OCI-LY3 (cell line): ENCODE results near the gene SLC16A7.

Experiments
- H2AFZ ChIP-seq: fragments of 200-600, 300-600 bp; shearing (Covaris generic); 2 replicates; pipeline ENCODE4 v1.6.0; 2014; ENCODE audit warnings: antibody characterized with exemption, low read depth, low read length
- H3K27ac ChIP-seq: fragments of 200-600, 300-600 bp; sonication (generic); 2 replicates; pipeline ENCODE4 v1.5.1; 2014; ENCODE audit warnings: mild to moderate bottlenecking, low read length, moderate library complexity, mixed read lengths
- H3K27me3 ChIP-seq: fragments of 200-600, 300-600 bp; sonication (generic); 2 replicates; pipeline ENCODE4 v1.6.1; 2014; ENCODE audit warnings: low read depth, low read length, mixed read lengths
- H3K36me3 ChIP-seq: fragments of 200-600, 300-600 bp; sonication (generic); replicated peaks from 2 replicates; pipeline ENCODE3; 2014; ENCODE audit warnings: low read depth, low read length, mixed read lengths
- H3K4me1 ChIP-seq: fragments of 300-600, 200-600 bp; sonication (generic); 2 replicates; pipeline ENCODE4 v1.6.1; 2014; ENCODE audit warnings: low read length, mixed read lengths
- H3K4me2 ChIP-seq: fragments of 200-600, 300-600 bp; sonication (generic); 2 replicates; pipeline ENCODE4 v1.6.1; 2014; ENCODE audit warnings: low read length, mixed read lengths
- H3K4me3 ChIP-seq: fragments of 300-600, 200-600 bp; sonication (generic); 2 replicates; pipeline ENCODE4 v1.5.1; 2014; ENCODE audit warnings: antibody characterized with exemption, mild to moderate bottlenecking, low read length, moderate library complexity
- H3K79me2 ChIP-seq: fragments of 300-600, 200-600 bp; shearing (Covaris generic); 2 replicates; pipeline ENCODE4 v1.6.1; 2014; ENCODE audit warnings: mild to moderate bottlenecking, low read length, mixed read lengths
- H3K9ac ChIP-seq: fragments of 300-600, 200-600 bp; shearing (Covaris generic); 2 replicates; pipeline ENCODE4 v1.6.0; 2014; ENCODE audit warnings: mild to moderate bottlenecking, low read length, moderate library complexity
- H3K9me3 ChIP-seq: fragments of 200-600, 300-600 bp; shearing (Covaris generic); 2 replicates; pipeline ENCODE4 v1.6.1; 2014; ENCODE audit warnings: low read length, mixed read lengths; ENCODE audit not compliant: insufficient read depth
- H4K20me1 ChIP-seq: fragments of 200-600, 300-600 bp; sonication (generic); 2 replicates; pipeline ENCODE4 v1.6.1; 2016; ENCODE audit warnings: low read length, mixed read lengths; ENCODE audit not compliant: insufficient read depth
- EZH2phosphoT487 ChIP-seq: fragments of 200-600 bp; shearing (Covaris generic); IDR thresholded peaks from 2 replicates; pipeline ENCODE4 v1.6.1; 2018; ENCODE audit warnings: antibody characterized with exemption, mixed run types, low read depth
- TF ChIP-seq, protein P1 (sequence below): fragments of 200-600, 300-600 bp; sonication (generic); IDR thresholded peaks from 2 replicates; pipeline ENCODE4 v1.5.1; 2014; ENCODE audit warnings: antibody characterized with exemption, low read length, low read depth

The SLC16A7 gene

DNA sequence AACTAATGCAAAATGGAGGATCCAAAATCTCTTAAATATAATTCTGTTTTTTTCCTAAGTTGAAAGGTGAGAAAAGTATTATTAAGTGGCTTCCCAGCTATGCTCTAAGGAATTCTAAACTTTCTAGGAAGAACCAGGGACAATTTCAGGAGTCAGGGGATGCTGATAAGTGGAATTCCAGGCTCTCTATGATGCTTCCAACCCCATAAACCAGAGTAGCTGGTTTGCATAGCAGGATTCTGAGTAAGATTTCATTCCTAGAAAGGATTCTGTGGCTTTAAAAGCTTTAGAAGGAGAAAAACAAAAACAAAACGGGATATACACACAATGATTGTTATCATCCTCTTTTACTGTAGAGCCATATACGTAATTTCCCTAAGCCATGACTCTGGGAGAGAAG lies 93.9 kb downstream of the SLC16A7 start:
- Histone ChIP-seq H3K27me3 (no peaks in the 10 kb centered on the region), H3K9me3 (no peaks in the 10 kb centered on the region), H2AFZ (no peak overlapping the region), H3K4me1 (no peaks in the 10 kb centered on the region), H4K20me1 (no peaks in the 10 kb centered on the region), H3K79me2 (no peaks in the 10 kb centered on the region), H3K4me3 (no peak overlapping the region), H3K36me3 (peaks cover 5% of the 10 kb centered on the region), H3K9ac (no peak overlapping the region), H3K27ac (no peak overlapping the region), H3K4me2 (no peak overlapping the region)
- TF ChIP-seq, protein P1, sequence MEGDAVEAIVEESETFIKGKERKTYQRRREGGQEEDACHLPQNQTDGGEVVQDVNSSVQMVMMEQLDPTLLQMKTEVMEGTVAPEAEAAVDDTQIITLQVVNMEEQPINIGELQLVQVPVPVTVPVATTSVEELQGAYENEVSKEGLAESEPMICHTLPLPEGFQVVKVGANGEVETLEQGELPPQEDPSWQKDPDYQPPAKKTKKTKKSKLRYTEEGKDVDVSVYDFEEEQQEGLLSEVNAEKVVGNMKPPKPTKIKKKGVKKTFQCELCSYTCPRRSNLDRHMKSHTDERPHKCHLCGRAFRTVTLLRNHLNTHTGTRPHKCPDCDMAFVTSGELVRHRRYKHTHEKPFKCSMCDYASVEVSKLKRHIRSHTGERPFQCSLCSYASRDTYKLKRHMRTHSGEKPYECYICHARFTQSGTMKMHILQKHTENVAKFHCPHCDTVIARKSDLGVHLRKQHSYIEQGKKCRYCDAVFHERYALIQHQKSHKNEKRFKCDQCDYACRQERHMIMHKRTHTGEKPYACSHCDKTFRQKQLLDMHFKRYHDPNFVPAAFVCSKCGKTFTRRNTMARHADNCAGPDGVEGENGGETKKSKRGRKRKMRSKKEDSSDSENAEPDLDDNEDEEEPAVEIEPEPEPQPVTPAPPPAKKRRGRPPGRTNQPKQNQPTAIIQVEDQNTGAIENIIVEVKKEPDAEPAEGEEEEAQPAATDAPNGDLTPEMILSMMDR, result no peak
- TF ChIP-seq EZH2phosphoT487, result no peak

DNA sequence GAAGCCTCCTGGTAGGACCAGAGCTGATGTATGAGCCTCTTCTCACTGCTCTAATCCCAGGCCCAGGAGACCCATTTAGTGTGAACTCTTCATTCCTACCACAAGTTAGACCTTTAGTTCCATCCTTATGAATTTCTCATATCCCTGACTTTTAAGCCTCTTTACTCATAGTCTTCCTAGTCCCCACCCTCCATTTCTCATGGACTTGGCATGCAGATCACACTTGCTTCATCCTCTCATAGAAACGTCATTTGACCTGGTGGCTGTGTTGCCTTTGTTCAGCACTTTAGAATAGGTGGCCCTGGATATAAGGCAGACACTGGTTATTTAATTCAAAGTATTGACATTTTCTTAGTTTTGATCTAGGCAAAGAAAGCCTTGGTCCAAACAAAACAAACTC lies 99.5 kb downstream of the SLC16A7 start:
- Histone ChIP-seq H2AFZ (no peak overlapping the region), H4K20me1 (no peaks in the 10 kb centered on the region), H3K9me3 (no peaks in the 10 kb centered on the region), H3K36me3 (peaks cover 5% of the 10 kb centered on the region), H3K4me1 (no peaks in the 10 kb centered on the region), H3K4me3 (no peak overlapping the region), H3K9ac (no peak overlapping the region), H3K4me2 (no peak overlapping the region), H3K27ac (no peak overlapping the region), H3K27me3 (no peaks in the 10 kb centered on the region), H3K79me2 (no peaks in the 10 kb centered on the region)
- no peak for TF ChIP-seq EZH2phosphoT487

DNA sequence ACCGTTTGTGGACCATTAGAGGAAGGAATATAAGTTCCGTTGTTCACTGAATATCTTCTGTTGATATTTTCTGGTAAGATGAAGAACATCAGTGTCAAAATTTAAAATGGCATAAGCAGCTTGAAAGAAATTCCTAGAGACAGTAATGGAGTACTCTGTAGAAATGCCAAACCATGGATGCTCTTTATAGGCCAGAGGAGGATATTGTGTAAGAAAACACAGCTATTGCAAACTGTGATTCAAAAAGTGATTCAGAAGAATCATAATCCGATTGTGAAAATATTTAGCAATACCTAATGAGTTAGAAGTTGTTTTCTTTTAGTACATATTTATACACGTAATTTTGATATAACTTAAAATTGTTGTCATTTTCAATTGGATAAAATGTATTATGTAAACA lies 102.8 kb downstream of the SLC16A7 start:
- no peak overlapping the region for H3K4me2 ChIP-seq
- H3K4me3 ChIP-seq, result no peak overlapping the region
- TF ChIP-seq EZH2phosphoT487, result no peak
- TF ChIP-seq, protein P1, result no peak
- H3K9ac ChIP-seq, result no peak overlapping the region
- H3K4me1 ChIP-seq, result no peaks in the 10 kb centered on the region
- H3K27me3 ChIP-seq, result no peaks in the 10 kb centered on the region
- no peaks in the 10 kb centered on the region for H3K79me2 ChIP-seq
- no peak overlapping the region for H2AFZ ChIP-seq
- no peaks in the 10 kb centered on the region for H3K9me3 ChIP-seq
- H3K36me3 ChIP-seq, result no peaks in the 10 kb centered on the region
- no peak overlapping the region for H3K27ac ChIP-seq
- H4K20me1 ChIP-seq, result no peaks in the 10 kb centered on the region

DNA sequence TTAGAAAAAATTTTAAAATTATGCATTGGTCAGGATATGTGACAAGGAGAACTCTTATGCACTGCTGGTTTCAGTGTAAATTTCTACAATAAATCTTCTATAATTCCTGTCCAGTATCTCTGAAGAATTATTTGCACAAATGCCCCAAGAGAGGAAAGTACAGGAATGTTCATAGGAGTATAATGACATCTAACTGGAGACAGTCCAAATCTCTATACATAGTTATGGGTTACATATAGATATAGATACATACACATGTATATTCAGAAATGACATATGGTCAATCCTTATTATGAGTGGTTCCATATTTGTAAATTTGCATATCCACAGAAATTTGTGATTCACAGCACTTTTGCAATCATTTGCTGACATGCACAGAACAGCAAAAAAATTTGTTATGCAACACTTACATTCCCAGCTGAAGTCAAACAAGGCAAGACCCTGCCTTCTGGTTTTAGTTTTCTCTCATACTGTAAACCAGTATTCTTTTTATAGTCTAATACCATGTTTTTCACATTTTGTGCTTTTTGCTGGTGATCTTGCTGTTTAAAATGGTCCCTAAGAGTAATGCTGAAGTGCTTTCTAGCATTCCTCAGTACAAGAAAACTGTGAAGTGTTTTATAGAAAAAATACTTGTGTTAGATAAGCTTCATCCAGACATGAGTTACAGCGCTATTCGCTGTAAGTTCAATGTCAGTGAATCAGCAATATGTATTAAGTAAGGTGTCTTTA lies 103.8 kb downstream of the SLC16A7 start:
- H3K4me3 ChIP-seq, result no peak overlapping the region
- no peaks in the 10 kb centered on the region for H3K36me3 ChIP-seq
- no peak overlapping the region for H3K4me2 ChIP-seq
- no peaks in the 10 kb centered on the region for H4K20me1 ChIP-seq
- no peak overlapping the region for H2AFZ ChIP-seq
- TF ChIP-seq, protein P1, result no peak
- TF ChIP-seq EZH2phosphoT487, result no peak
- no peaks in the 10 kb centered on the region for H3K79me2 ChIP-seq
- no peaks in the 10 kb centered on the region for H3K9me3 ChIP-seq
- no peak overlapping the region for H3K27ac ChIP-seq
- H3K9ac ChIP-seq, result no peak overlapping the region
- H3K27me3 ChIP-seq, result no peaks in the 10 kb centered on the region
- no peaks in the 10 kb centered on the region for H3K4me1 ChIP-seq

DNA sequence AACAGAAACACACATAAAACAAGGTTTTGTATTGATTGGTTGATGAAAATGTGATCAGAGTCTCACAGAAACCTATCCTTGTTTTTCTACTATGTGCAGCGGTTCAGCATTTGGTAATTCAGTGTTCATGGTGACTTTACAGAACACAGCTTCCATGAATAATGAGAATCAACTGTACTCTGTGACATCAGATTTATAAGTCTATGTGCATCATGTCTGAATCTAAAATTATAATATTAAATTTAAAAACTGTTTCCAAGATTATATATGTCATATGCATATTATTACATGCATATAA lies 104.3 kb downstream of the SLC16A7 start:
- Histone ChIP-seq H2AFZ (no peak overlapping the region), H3K9me3 (no peaks in the 10 kb centered on the region), H3K79me2 (no peaks in the 10 kb centered on the region), H3K4me3 (no peak overlapping the region), H3K9ac (no peak overlapping the region), H3K27ac (no peak overlapping the region), H4K20me1 (no peaks in the 10 kb centered on the region), H3K4me2 (no peak overlapping the region), H3K4me1 (no peaks in the 10 kb centered on the region), H3K27me3 (no peaks in the 10 kb centered on the region), H3K36me3 (no peaks in the 10 kb centered on the region)
- TF ChIP-seq, protein P1, result no peak
- no peak for TF ChIP-seq EZH2phosphoT487
